GM21367 (cell line): ENCODE measurements around the gene TMPRSS5.

Experiments
- ATAC-seq: cut with Tn5 transposase; IDR thresholded peaks from one replicate; pipeline ENCODE4 v1.9.1; 2021; ENCODE audit not compliant: unreplicated experiment

TMPRSS5 gene

GRCh38 chr11:113670149-113670830 lies 35.8 kb downstream of the TMPRSS5 start:
- ATAC-seq, result no peak

GRCh38 chr11:113668255-113668654 lies 37.9 kb downstream of the TMPRSS5 start:
- ATAC-seq, result no peak

GRCh38 chr11:113667801-113668200 lies 38.3 kb downstream of the TMPRSS5 start:
- no peak for ATAC-seq

- no peak for ATAC-seq
Measured at GRCh38 chr11:113666584-113666983, 39.5 kb downstream of the TMPRSS5 start.

- ATAC-seq, result no peak
Measured at GRCh38 chr11:113664981-113665710, 41.0 kb downstream of the TMPRSS5 start.

GRCh38 chr11:113664069-113664980 lies 41.8 kb downstream of the TMPRSS5 start:
- ATAC-seq, result no peak

GRCh38 chr11:113663567-113663966 lies 42.5 kb downstream of the TMPRSS5 start:
- no peak for ATAC-seq

- no peak for ATAC-seq
Measured at GRCh38 chr11:113655771-113656170, 50.3 kb downstream of the TMPRSS5 start.

- no peak for ATAC-seq
Measured at GRCh38 chr11:113651023-113651422, 55.1 kb downstream of the TMPRSS5 start.

GRCh38 chr11:113649311-113649710 lies 56.8 kb downstream of the TMPRSS5 start:
- no peak for ATAC-seq

GRCh38 chr11:113647856-113648255 lies 58.3 kb downstream of the TMPRSS5 start:
- no peak for ATAC-seq

GRCh38 chr11:113647108-113647507 lies 59.0 kb downstream of the TMPRSS5 start:
- ATAC-seq, result no peak

- no peak for ATAC-seq
Measured at GRCh38 chr11:113645593-113646349, 60.3 kb downstream of the TMPRSS5 start.

- no peak for ATAC-seq
Measured at GRCh38 chr11:113644605-113645004, 61.5 kb downstream of the TMPRSS5 start.

GRCh38 chr11:113643701-113644100 lies 62.4 kb downstream of the TMPRSS5 start:
- no peak for ATAC-seq

- ATAC-seq, result no peak
Measured at GRCh38 chr11:113643006-113643585, 63.0 kb downstream of the TMPRSS5 start.

- no peak for ATAC-seq
Measured at GRCh38 chr11:113642090-113642489, 64.0 kb downstream of the TMPRSS5 start.

GRCh38 chr11:113638376-113638775 lies 67.7 kb downstream of the TMPRSS5 start:
- no peak for ATAC-seq

GRCh38 chr11:113637636-113638035 lies 68.5 kb downstream of the TMPRSS5 start:
- ATAC-seq, result no peak
